PC-9 (cell line): ENCODE data around the gene GID8. TPM values are rescaled to one million over a fixed set of nuclear protein-coding genes. Genes with fewer than 3 reads are reported as not detected.

Experiments used
- BruUV-seq: library from RNA; stranded (reverse); fragments of 400-500 nt; replicated peaks from 2 replicates; lab custom pipeline; 2021; lab: Mats Ljungman, UMichigan
- CTCF ChIA-PET: fragments of 300-600 bp; sonication (Branson Sonifier 250); formaldehyde crosslinking; loops from one replicate; lab custom pipeline; 2022; ENCODE audit warnings: antibody characterized with exemption; lab: Charles Lee
- POLR2A ChIA-PET: fragments of 300-600 bp; sonication (Branson Sonifier 250); formaldehyde crosslinking; loops from one replicate; lab custom pipeline; 2022; ENCODE audit warnings: antibody characterized with exemption; ENCODE audit not compliant: unreplicated experiment; lab: Charles Lee
- DNase-seq, 2 experiments: peaks; one replicate each; pipeline versions ENCODE4 v3.0.0 to v3.0.0-alpha.2; 2015 to 2022; ENCODE audit warnings: mixed read lengths in 1 of 2
- H2AFZ ChIP-seq: fragments of 200-600 bp; sonication (generic); 2 replicates; pipeline ENCODE4 v1.8.1; 2017; ENCODE audit warnings: antibody characterized with exemption
- H3F3A ChIP-seq: fragments of 200-600 bp; sonication (generic); 2 replicates; pipeline ENCODE4 v1.8.1; 2017; ENCODE audit warnings: antibody characterized with exemption, mild to moderate bottlenecking, low read depth; ENCODE audit not compliant: insufficient read depth
- H3K27ac ChIP-seq: fragments of 200-600 bp; sonication (generic); 2 replicates; pipeline ENCODE4 v1.6.1; 2016; ENCODE audit warnings: mixed run types
- H3K27me3 ChIP-seq: fragments of 200-600 bp; sonication (generic); 2 replicates; pipeline ENCODE4 v1.6.1; 2016; ENCODE audit warnings: low read depth, mixed run types; ENCODE audit not compliant: insufficient read depth
- H3K36me3 ChIP-seq: fragments of 200-600 bp; sonication (generic); 2 replicates; pipeline ENCODE4 v1.6.1; 2016; ENCODE audit warnings: low read depth, mixed run types
- H3K4me1 ChIP-seq: fragments of 200-600 bp; sonication (generic); replicated peaks from 2 replicates; pipeline ENCODE4 v1.6.1; 2016; ENCODE audit warnings: mixed run types; ENCODE audit not compliant: insufficient read depth
- H3K4me2 ChIP-seq: fragments of 200-600 bp; sonication (generic); 2 replicates; pipeline ENCODE4 v1.6.1; 2017; ENCODE audit warnings: mixed run types
- H3K4me3 ChIP-seq: fragments of 200-600 bp; sonication (generic); 2 replicates; pipeline ENCODE4 v1.6.1; 2016; ENCODE audit warnings: mixed run types
- H3K79me2 ChIP-seq: fragments of 200-600 bp; sonication (generic); 2 replicates; pipeline ENCODE4 v1.6.1; 2017; ENCODE audit warnings: low read depth, mixed run types
- H3K9me2 ChIP-seq: fragments of 200-600 bp; sonication (generic); 2 replicates; pipeline ENCODE4 v1.8.1; 2017; ENCODE audit warnings: mild to moderate bottlenecking; ENCODE audit not compliant: insufficient read depth
- H3K9me3 ChIP-seq: fragments of 200-600 bp; sonication (generic); 2 replicates; pipeline ENCODE4 v1.8.1; 2016; ENCODE audit warnings: low read depth; ENCODE audit not compliant: insufficient read depth
- H4K20me1 ChIP-seq: fragments of 200-600 bp; sonication (generic); 2 replicates; pipeline ENCODE4 v1.8.1; 2017; ENCODE audit not compliant: insufficient read depth
- CTCF ChIP-seq: fragments of 200-600 bp; sonication (generic); conservative IDR thresholded peaks from 2 replicates; pipeline ENCODE4 v1.6.1; 2017; ENCODE audit warnings: mixed run types, antibody characterized with exemption, mild to moderate bottlenecking, moderate library complexity
- EZH2 ChIP-seq: fragments of 200-600 bp; sonication (generic); IDR thresholded peaks from 2 replicates; pipeline ENCODE4 v1.8.0; 2017; ENCODE audit warnings: antibody characterized with exemption, low read depth
- intact Hi-C: fragments of 100-400 bp; cut with micrococcal nuclease; formaldehyde crosslinking; loops from one replicate; pipeline ENCODE4 v1.10.0; 2022; ENCODE audit not compliant: unreplicated experiment
- total RNA-seq: library from RNA; stranded (reverse); gene quantifications from 2 replicates; pipeline ENCODE4 v1.2.3, GENCODE V29; 2021

The GID8 gene
- total RNA-seq, 1 experiment from 2014 or later, result 45.7 TPM

GRCh38 chr20:62996596-62996982 lies 58.6 kb downstream of the GID8 start:
- no peaks in the 10 kb centered on the region for H3K9me2 ChIP-seq
- H4K20me1 ChIP-seq, result no peaks in the 10 kb centered on the region
- H2AFZ ChIP-seq, result no peak overlapping the region
- BruUV-seq, result no TSS peak
- DNase-seq, result no peak
- ChIA-PET CTCF (interaction anchor here (0.7 kb wide), 1 partner anchor 259 kb away, joined by 4 read pairs; no protein-coding TSS in a partner anchor), POLR2A (no interaction called here)
- no peak overlapping the region for H3K27ac ChIP-seq
- no peaks in the 10 kb centered on the region for H3K79me2 ChIP-seq
- no peaks in the 10 kb centered on the region for H3K36me3 ChIP-seq
- H3K4me1 ChIP-seq, result no peaks in the 10 kb centered on the region
- TF ChIP-seq CTCF (no peak), EZH2 (no peak)
- no peak overlapping the region for H3K4me3 ChIP-seq
- intact Hi-C loops, result no loop called here
- H3K27me3 ChIP-seq, result peaks cover 94% of the 10 kb centered on the region
- H3K9me3 ChIP-seq, result no peaks in the 10 kb centered on the region
- H3K4me2 ChIP-seq, result no peak overlapping the region
- no peaks in the 10 kb centered on the region for H3F3A ChIP-seq

DNA sequence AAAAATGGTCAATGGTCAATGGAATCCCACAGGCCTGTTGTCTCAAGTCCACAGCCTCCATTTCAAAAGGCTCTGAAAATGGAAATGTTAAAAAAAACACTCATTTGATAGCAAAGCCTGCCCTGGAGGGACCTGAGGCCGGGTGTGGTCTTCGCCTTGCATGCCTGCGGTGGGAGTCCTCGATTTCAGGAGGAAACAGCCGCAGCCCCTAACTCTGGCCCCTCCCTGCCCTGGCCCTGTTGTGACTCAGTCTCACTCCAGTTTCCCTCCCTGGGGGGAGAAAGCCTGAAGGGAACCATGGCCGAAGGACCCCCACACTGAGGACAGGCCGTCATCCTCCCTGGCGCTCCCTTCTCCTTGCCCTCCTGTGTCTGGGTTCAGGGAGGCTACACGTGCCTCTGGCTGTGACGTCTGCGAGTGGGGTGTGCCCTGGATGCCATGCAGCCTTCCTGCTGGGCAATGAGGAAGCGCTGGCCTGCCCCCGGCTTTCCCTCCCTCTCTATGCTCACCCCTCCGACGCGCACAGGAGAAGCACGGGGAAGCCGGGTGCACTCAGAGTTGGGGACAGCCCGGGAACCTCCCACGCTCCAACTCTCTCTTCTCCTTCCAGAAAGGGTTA lies 59.6 kb downstream of the GID8 start:
- ChIA-PET POLR2A (no interaction called here), CTCF (no interaction called here)
- Histone ChIP-seq H3K9me3 (no peaks in the 10 kb centered on the region), H3K36me3 (no peaks in the 10 kb centered on the region), H2AFZ (no peak overlapping the region), H3K4me3 (no peak overlapping the region), H3K27me3 (peaks cover 85% of the 10 kb centered on the region), H4K20me1 (no peaks in the 10 kb centered on the region), H3K4me1 (no peaks in the 10 kb centered on the region), H3K4me2 (no peak overlapping the region), H3K79me2 (no peaks in the 10 kb centered on the region), H3F3A (no peaks in the 10 kb centered on the region), H3K9me2 (no peaks in the 10 kb centered on the region), H3K27ac (no peak overlapping the region)
- no peak for TF ChIP-seq EZH2
- no peak for TF ChIP-seq CTCF
- no peak for DNase-seq
- intact Hi-C loops, result no loop called here
- BruUV-seq, result no TSS peak

Other genes starting within 250 kb of the GID8 start
- gene NTSR1, start 229.3 kb upstream of the GID8 start, total RNA-seq, result 0.98 and 1.3 TPM in 2 replicates
- 27.8 and 30.2 TPM in 2 replicates for gene MRGBP, start 141.7 kb upstream of the GID8 start, total RNA-seq
- gene OGFR, start 133.3 kb upstream of the GID8 start, total RNA-seq, result 57.4 and 65.0 TPM in 2 replicates
- gene COL9A3, start 121.1 kb upstream of the GID8 start, total RNA-seq, result 8.3 and 8.5 TPM in 2 replicates
- gene TCFL5, start 76.3 kb upstream of the GID8 start, total RNA-seq, result 29.3 and 35.4 TPM in 2 replicates
- gene DIDO1, start 11.6 kb upstream of the GID8 start, total RNA-seq, result 56.4 and 61.4 TPM in 2 replicates
- 0.20 and 0.22 TPM in 2 replicates for gene SLC17A9, start 14.6 kb downstream of the GID8 start, total RNA-seq
- not detected in 2 replicates for gene BHLHE23, start 68.8 kb downstream of the GID8 start, total RNA-seq